ENCODE measurements around the gene SORL1.

Gene SORL1

DNA sequence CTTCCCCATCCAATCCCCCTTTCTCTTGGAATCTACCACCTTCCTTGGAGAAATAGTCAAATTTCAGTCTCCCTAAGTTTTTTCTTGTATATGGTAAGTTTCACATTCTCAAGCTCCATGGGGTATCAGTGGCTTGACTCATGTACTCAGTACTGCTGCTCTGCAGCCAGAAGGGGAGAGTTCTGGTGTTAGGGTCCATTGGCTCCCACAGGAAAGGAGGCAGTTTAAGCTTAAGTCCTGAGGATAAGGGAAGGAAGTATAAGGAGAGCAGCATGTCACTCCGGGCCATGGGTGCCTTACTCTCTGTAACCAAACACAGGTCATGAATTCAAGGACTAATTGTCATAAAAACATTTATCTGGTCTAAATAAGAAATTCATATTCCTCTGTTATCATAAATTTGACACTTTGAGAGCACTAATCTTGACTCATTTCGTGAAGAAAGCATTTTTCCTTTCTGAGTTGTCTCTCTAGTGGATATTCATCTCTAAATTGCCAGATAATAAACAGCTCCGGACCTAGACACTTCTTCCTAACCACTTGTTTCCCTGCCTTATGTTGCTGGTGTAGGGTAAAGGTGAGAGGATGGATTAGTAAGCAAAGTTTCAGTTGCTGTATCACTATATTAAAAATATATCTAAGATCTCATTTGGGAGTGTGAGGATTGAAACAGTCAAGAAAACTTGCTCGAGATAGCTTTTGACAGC is 20.1 kb upstream of the SORL1 start:
- TF ChIP-seq, protein P1, sequence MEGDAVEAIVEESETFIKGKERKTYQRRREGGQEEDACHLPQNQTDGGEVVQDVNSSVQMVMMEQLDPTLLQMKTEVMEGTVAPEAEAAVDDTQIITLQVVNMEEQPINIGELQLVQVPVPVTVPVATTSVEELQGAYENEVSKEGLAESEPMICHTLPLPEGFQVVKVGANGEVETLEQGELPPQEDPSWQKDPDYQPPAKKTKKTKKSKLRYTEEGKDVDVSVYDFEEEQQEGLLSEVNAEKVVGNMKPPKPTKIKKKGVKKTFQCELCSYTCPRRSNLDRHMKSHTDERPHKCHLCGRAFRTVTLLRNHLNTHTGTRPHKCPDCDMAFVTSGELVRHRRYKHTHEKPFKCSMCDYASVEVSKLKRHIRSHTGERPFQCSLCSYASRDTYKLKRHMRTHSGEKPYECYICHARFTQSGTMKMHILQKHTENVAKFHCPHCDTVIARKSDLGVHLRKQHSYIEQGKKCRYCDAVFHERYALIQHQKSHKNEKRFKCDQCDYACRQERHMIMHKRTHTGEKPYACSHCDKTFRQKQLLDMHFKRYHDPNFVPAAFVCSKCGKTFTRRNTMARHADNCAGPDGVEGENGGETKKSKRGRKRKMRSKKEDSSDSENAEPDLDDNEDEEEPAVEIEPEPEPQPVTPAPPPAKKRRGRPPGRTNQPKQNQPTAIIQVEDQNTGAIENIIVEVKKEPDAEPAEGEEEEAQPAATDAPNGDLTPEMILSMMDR (IDR thresholded peaks at IDR 0.05; ENCODE audit: extremely low read depth, missing control alignments), result no peak
- no peak for DNase-seq (ENCODE audit: low spot score)

DNA sequence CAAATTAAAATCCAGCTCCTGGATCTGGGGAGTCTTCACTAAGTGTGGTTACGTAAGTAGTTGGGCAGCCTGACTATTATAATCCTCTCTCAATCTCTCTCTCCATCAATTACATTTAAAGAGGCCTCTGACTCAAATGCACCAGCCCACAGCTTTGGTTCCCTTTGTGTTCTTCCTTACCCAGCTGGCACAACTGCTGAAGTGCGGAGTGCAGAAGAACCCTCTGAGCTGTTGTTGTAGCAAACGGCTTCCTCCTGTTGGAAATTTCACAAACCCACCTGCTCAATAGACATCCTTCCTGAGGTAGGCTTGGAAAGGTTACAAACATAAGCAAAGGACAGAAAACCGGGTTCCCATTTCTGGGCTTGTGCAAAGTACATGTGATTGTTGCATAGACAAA is 17.0 kb upstream of the SORL1 start:
- TF ChIP-seq, protein P1 (IDR thresholded peaks at IDR 0.05; ENCODE audit: extremely low read depth, missing control alignments), result no peak
- DNase-seq (ENCODE audit: low spot score), result no peak

DNA sequence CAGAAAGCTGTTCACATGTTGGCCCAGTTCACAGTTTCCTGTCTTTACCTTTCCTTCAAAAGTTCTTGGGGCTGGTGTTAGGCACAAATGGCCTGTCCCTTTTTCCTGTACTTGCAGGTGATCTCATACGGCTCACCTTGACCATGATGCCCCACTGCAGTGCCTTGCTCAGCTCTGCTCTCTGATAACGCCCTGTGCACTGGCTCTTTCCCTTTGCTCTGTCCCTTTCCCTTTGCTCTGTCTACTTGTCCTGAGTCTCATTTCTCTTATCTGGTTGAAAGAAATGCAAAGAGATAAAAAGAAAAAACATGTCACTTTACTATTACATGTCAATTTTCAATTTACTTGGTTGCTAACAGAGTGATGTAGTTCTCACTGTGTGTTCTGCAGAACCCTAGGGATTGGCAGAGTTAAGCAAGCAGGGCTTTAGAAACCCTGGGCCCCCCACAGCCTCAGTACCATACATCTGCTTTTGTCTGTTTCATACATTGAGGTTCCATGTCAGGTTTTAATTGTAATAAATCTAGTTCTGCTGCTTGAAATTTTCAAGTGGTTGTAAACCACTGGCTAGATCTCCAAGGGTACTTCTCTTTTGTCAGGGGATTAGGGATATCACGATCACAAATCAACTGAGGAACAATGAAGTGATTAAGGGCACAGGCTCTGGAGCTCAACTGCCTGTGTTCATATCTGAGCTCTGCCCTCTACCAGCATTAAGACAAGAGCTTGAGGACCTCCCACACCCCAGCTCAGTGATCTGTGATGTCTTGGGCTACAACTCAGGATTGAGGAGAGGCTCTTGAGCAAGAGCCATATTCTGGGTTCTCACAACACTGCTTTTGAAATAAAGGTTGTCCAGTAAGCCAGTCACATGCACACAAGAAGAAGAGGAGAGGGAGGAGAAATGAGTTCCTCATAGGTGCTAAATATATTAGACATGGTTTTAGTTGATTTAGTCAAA is 16.3 kb upstream of the SORL1 start:
- TF ChIP-seq, protein P1 (IDR thresholded peaks at IDR 0.05; ENCODE audit: extremely low read depth, missing control alignments), result no peak
- no peak for DNase-seq (ENCODE audit: low spot score)

DNA sequence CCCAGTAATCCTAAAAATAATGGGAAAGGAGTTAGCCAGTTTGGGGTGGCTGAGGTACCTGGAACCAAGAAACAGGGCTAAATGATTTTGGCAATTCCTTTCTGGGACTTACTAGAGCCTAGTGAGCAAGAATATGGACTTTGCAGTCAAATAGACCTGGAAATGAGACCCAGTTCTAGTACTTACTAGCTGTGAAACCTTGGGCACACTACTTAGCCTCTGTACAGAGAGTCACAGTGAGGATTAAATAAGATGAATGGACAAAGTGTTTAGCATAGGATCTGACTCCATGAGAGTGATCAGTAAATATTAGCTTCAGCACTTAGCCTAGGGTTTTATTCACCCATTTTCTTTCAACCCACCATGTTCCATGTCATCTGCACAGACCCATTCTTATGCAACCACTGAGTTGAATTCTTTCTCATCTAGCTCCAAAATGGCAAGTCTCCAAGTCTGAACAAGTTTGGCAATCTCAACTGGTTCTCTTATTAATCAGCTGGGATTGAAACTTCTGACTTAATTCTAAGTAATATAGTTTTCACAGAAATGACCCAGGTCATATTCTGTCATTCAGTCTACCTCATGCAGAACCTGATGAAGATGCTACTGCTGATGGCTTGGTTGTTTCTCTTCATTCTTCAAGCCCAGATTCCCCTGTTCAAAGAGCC is 15.0 kb upstream of the SORL1 start:
- DNase-seq (ENCODE audit: low spot score), result no peak
- TF ChIP-seq, protein P1 (IDR thresholded peaks at IDR 0.05; ENCODE audit: extremely low read depth, missing control alignments), result no peak

DNA sequence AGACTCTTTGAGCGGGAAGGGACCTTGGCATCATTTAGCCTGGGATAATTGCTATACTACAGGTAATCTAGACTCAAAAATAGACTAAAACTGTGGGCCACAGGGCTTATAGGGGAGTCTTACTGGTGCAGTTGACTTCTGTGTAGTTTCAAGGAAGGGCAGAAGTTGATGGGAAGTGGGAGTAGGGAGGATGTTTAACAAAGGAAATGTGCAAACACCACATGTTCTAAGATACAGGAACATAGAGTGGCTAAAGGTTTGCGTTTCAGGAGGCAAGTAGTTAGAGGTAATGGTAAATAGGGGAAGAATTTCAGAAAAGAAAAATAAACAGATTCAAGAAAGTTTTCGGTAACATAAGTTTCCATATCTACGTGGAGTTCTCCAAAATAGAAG is 14.4 kb upstream of the SORL1 start:
- DNase-seq (ENCODE audit: low spot score), result no peak
- TF ChIP-seq, protein P1 (IDR thresholded peaks at IDR 0.05; ENCODE audit: extremely low read depth, missing control alignments), result no peak

DNA sequence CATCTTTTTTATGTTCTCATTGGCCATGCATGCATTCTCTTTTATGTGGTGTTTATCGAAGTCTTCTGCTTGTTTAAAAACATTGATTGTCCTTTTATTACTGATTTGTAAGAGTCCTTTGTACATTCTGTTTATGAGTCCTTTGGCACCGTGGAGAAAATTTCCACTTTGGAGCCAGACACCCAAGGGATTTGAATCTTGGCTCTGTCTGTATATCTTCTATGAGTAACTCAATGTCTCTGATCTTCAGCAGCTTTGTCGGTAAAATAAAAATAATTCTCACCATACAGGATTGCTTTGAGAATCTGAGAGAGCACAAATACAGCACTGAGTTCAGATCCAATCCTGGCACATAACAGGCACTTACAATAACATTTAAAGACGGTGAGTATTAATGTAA is 12.8 kb upstream of the SORL1 start:
- DNase-seq (ENCODE audit: low spot score), result no peak
- TF ChIP-seq, protein P1 (IDR thresholded peaks at IDR 0.05; ENCODE audit: extremely low read depth, missing control alignments), result no peak

Data from GM20000 (cell line).